Right hindlimb (tissue), 1 donor: ENCODE measurements around the gene NAA38.
"Not testable (repeated sequence)": the region's sequence is repeated elsewhere in the genome, so short reads cannot be mapped to it uniquely, and the experiment has no call there.

Source experiments
- DNase-seq: peaks from one replicate; pipeline ENCODE4 v3.0.0-alpha.2; 2018

NAA38 gene

DNA sequence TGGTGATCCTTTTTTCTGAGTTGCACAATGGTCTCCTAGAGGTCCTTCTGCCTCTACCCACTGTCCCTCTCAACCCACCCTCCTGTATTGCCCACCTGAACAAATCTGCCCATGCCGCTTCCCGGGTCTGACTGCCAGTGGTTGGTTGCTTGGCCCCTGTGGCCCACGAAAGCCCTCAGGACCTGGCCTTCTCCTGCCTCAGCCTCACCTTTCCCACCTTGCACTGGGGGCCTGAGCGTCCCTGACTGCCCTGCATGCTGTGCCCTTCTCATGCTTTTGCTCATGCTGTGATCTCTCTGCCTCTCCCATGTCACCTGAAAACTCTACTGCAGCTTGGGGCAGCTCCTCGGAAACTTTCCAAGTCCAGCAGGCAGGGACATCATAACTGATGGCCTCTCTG lies 37.1 kb downstream of the NAA38 start:
- no peak for DNase-seq

DNA sequence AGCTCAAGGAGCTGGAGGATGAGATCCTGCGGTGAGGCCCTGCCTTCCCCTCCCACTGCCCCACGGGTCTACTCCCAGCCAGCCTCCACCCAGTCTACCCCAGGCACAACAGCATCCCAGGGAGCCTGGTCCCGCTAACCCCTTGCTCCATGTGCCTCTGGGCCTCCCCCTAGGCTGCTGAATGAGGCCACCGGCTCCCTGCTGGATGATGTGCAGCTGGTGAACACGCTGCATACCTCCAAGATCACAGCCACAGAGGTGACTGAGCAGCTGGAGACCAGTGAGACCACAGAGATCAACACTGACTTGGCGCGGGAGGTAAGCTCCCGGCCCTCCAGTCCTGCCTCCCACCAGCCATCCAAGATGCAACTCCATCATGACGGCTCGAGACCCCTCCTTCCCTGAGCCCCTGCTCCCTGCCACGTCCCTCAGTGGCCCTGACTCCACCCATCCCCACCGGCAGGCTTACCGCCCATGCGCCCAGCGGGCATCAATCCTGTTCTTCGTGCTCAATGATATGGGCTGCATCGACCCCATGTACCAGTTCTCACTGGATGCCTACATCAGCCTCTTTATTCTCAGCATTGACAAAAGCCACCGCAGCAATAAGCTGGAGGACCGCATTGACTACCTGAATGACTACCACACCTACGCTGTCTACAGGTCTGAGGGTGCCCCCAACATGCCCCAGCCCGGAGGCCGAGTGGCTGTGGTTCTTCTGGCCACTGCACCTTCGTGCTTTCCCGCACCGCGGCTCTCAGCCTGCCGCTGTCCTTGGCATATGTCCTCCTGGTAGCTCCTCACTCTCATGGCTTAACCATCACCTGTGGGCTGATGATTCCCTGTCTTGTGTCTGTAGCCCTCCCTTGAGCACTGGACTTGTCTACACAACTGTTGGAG lies 38.4 kb downstream of the NAA38 start:
- DNase-seq, result no peak

DNA sequence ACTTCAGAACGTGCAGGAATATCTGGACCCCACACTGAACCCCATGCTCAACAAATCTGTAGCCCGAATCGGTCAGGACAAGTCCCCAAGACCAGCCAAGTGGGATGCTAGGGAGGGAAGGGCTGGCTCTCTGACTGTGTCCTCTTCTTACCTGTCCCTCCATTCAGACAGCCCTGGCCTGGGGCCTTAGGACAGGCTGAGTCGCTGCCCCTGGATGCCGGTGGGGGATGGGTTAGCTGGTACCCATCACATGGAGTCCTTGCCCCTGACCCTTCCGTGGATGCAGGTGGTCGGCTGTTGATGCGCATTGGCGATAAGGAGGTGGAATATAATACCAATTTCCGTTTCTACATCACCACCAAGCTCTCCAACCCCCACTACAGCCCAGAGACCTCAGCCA lies 39.3 kb downstream of the NAA38 start:
- no peak for DNase-seq

DNA sequence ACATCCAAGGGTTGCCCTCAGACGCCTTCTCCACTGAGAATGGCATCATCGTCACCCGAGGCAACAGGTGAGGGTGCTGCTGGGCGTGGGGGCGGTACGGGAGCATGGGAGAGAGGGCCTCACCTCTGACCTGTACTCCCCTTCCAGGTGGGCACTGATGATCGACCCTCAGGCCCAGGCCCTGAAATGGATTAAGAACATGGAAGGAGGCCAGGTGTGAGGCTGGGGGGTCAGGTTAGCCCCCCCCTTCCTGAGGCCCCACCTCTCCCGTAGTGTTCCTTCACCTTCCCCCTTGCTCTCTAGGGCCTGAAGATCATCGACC lies 39.8 kb downstream of the NAA38 start:
- DNase-seq, result no peak

DNA sequence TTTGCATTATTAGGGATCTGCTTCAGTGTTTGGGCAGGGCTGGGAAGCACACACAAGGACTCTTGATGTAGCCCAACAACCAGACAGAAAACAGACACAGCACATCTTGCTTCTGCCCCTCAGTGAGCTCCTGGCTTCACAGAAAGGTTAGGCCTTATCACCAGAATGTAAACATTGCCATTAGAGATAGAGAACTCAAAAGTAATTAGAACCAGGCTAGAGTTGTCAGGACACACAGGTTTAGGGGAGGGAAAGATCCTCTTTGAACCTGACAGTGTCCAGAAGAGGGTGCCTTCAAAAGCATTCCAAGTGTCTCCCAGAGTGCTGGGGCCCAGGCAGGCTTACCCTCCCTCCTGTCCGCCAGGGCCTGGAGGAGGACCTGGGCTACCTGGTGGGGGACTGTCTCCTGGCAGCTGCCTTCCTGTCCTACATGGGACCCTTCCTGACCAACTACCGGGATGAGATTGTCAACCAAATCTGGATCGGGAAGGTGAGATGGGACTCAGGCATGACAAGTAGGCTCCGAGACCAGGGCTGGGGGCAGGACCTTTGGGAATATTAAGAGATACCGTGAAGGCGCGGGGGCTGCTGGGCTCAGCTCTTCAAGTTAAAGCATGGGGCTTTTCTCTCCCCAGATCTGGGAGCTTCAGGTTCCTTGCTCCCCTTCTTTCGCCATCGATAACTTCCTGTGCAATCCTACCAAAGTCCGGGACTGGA lies 40.3 kb downstream of the NAA38 start:
- no peak for DNase-seq

DNA sequence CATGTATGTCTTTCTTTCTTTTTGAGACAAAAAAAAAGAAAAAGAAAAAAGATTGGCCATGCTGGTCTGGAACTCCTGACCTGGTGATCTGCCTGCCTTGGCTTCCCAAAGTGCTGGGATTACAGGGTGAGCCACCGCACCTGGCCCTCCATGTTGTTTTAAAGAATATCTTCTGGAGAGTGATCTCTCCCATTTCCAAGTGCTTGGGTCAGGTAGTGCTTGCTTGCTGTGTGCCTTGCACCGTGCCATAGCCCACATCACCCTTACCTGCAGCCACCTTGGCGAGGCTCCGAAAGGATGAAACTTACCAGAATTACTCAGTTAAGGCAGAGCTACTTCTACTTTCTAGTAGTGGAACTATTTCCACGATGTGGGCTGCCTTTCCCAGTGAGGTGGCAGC lies 42.4 kb downstream of the NAA38 start:
- no peak for DNase-seq

DNA sequence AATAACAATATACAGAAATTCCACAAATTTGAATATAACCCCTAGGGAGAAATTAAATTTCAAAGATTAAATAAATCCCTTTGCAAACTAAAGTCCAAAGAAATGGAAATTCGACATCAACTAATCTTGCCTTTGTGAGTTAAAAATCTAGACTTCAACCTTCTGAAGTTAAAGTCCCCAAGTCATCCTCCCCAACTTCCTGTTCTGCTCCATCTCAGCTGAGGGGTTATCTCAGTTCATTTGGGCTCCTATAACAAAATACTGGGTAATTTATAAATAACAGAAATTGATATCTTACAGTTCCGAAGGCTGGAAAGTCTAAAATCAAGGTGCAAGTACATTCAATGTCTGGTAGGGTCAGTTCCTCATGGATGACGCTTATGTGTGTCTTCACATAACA lies 46.1 kb downstream of the NAA38 start:
- no peak for DNase-seq

DNA sequence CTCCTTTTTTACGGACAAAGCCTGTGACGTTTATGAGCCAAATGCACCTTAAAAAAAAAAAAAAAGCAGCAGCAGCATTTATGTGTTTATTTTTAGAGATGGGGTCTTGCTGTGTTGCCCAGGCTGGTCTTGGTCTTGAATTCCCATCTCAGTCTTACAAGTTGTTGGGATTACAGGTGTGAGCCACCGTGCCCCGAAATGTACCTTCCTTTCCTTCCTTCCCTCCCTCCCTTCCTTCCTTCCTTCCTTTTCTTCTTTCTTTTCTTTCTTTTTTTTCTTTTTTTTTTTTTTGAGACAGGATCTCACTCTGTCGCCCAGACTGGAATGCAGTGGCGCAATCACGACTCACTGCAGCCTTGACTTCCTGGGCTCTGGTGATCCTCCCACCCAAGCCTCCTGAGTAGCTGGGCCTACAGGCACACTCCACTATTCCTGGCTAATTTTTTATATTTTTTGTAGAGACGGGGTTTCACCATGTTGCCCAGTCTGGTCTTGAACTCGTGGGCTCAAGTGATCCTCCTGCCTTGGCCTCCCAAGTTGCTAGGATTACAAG lies 47.5 kb downstream of the NAA38 start:
- DNase-seq, result not testable (repeated sequence)

DNA sequence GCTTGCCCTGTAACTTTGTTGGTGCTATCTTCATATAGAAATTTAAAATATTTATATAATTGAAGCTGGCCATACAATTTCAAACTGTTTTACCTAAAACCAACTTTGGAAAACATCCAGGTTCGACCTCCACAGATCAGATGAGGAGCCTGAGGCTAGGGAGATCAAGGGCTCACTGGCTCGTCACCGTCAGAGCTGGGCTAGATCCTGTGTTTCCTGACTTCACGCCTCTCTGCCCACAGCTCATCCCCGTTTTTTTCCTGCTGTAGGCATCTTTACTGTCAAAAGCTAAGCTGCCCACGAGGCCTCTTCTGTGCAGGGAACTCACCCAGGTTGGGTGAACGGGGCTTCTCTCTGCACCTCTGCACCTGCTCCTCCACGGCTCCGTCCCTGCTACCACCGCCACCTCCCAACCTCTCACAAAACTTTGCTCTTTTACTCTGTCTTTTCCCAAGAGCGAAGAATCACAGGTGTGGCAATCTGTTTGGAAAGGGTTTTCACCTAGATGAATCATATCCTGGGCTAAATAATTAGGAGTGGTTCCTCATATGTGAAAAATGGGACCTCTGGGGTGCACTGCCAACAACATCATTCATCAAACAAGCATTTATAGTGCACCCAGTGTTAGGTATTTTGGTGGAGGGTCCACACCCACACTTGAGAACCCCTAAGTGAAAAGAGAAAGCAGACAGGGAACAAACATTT lies 48.1 kb downstream of the NAA38 start:
- no peak for DNase-seq

DNA sequence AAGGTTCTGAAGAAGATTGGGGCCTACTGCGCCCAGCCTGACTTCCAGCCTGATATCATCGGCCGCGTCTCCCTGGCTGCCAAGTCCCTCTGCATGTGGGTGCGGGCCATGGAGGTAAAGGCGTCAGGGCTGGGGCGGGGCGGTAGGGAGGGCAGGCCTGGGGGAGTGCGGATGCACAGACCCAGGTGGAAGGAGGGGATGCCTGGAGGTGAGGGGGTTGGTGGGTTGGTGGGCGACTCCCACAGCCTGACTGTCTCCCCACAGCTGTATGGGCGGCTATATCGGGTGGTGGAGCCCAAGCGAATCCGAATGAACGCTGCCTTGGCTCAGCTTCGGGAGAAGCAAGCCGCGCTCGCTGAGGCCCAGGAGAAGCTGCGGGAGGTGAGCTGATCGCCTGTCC lies 50.2 kb downstream of the NAA38 start:
- no peak for DNase-seq
